ENCODE measurements around the gene C22orf15. TPM values are rescaled to one million over a fixed set of nuclear protein-coding genes. Genes with fewer than 3 reads are reported as not detected.
"Not testable (repeated sequence)": the region's sequence is repeated elsewhere in the genome, so short reads cannot be mapped to it uniquely, and the experiment has no call there.

C22orf15 gene
- total RNA-seq, 1 experiment from 2014 or later = 2.7 TPM

DNA sequence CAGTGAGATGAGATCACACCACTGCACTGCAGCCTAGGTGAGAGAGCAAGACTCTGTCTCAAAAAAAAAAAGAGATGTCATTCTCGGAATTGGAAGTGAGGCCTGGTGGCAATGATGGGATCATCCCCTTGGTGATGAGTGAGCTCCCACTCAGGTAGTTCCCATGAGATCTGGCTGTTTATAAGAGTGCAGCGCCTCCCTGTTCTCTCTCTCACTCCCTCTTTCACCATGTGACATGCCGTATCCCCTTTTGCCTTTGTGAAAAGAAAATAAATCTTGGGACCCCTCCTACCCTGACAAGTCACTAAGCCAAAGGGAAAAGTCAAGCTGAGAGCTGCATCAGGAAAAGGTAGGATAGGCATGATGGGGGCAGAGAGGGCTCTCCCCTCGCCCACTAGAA, 40.6 kb upstream of the C22orf15 start (continued):
- TF ChIP-seq, protein P1, sequence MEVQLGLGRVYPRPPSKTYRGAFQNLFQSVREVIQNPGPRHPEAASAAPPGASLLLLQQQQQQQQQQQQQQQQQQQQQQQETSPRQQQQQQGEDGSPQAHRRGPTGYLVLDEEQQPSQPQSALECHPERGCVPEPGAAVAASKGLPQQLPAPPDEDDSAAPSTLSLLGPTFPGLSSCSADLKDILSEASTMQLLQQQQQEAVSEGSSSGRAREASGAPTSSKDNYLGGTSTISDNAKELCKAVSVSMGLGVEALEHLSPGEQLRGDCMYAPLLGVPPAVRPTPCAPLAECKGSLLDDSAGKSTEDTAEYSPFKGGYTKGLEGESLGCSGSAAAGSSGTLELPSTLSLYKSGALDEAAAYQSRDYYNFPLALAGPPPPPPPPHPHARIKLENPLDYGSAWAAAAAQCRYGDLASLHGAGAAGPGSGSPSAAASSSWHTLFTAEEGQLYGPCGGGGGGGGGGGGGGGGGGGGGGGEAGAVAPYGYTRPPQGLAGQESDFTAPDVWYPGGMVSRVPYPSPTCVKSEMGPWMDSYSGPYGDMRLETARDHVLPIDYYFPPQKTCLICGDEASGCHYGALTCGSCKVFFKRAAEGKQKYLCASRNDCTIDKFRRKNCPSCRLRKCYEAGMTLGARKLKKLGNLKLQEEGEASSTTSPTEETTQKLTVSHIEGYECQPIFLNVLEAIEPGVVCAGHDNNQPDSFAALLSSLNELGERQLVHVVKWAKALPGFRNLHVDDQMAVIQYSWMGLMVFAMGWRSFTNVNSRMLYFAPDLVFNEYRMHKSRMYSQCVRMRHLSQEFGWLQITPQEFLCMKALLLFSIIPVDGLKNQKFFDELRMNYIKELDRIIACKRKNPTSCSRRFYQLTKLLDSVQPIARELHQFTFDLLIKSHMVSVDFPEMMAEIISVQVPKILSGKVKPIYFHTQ (CRISPR knock-in tag; IDR thresholded peaks at IDR 0.05) = no peak
- TF ChIP-seq, protein P2, sequence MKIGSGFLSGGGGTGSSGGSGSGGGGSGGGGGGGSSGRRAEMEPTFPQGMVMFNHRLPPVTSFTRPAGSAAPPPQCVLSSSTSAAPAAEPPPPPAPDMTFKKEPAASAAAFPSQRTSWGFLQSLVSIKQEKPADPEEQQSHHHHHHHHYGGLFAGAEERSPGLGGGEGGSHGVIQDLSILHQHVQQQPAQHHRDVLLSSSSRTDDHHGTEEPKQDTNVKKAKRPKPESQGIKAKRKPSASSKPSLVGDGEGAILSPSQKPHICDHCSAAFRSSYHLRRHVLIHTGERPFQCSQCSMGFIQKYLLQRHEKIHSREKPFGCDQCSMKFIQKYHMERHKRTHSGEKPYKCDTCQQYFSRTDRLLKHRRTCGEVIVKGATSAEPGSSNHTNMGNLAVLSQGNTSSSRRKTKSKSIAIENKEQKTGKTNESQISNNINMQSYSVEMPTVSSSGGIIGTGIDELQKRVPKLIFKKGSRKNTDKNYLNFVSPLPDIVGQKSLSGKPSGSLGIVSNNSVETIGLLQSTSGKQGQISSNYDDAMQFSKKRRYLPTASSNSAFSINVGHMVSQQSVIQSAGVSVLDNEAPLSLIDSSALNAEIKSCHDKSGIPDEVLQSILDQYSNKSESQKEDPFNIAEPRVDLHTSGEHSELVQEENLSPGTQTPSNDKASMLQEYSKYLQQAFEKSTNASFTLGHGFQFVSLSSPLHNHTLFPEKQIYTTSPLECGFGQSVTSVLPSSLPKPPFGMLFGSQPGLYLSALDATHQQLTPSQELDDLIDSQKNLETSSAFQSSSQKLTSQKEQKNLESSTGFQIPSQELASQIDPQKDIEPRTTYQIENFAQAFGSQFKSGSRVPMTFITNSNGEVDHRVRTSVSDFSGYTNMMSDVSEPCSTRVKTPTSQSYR (CRISPR knock-in tag; IDR thresholded peaks at IDR 0.05) = no peak
- no peak for TF ChIP-seq NFE2L1 (CRISPR knock-in tag; IDR thresholded peaks at IDR 0.05)

DNA sequence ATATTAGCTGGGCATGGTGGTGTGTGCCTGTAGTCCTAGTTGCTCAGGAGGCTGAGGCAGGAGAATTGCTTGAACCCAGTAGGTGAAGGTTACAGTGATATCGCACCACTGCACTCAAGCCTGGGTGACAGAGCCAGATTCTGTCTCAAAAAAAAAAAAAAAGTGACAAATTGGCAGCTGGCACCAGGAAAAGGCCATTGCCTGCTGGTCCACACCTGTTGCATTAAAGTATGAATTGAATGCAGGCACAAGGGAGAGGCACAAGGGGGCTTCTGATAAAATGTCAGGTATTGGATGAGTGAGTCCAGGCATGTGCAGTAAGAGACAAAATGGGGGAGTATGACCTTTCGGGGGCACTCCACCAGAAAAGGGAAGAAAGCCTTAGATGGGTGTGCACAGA, 40.1 kb upstream of the C22orf15 start:
- Mint-ChIP-seq H3K27me3 (ENCODE audit: low read depth) (0 out of 2 replicates have a peak, but pooled peaks cover under 1% of the 10 kb centered on the region), H3K9me3 (no peaks in the 10 kb centered on the region), H3K4me1 (no peaks in the 10 kb centered on the region), H3K4me3 (no peak overlapping the region), H3K36me3 (no peaks in the 10 kb centered on the region), H3K27ac (no peak overlapping the region)
- ChIA-PET POLR2A (no interaction called here), CTCF (no interaction called here)
- DNase-seq (ENCODE audit: low spot score) (no peak), ATAC-seq (no peak)
- TF ChIP-seq JAZF1 (CRISPR knock-in tag; IDR thresholded peaks at IDR 0.05) = no peak

DNA sequence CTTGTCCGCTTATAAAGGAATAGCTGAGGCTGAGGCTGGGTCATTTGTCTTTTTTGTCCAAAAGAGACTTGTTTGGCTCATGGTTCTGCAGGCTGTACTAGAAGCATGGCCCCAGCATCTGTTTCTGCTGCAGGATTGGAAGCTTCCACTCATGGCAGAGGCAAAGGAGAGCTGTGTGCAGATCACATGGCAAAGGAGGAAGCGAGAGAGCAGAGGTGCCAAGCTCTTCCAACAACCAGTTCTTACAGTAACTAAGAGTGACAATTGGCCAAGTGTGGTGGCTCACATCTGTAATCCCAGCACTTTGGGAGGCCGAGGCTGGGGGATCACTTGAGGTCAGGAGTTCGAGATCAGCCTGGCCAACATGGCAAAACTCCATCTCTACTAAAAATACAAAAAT, 34.7 kb upstream of the C22orf15 start:
- ATAC-seq; H3K36me3 Mint-ChIP-seq; CTCF ChIA-PET; H3K4me3 Mint-ChIP-seq; H3K9me3 Mint-ChIP-seq; H3K27me3 Mint-ChIP-seq (ENCODE audit: low read depth); POLR2A ChIA-PET; H3K4me1 Mint-ChIP-seq; DNase-seq (ENCODE audit: low spot score); H3K27ac Mint-ChIP-seq: not testable (repeated sequence)

DNA sequence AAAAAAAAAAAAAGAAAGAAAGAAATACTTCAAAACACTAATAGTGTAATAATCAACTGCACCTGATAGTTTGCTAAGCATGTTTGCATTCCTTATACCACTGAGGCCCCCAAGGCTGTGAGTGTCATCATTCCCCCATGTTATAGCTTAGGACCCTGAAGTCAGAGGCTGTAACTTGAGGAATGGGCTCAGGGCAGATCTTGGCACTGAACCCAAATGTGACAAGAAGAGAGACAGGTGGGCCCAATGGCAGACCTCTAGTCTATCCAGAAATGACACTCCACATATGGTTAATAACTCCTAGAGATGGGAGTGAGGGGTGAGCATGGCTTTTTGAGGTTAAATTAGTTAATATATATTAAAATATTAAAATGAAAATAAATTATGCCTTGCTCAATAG, 25.1 kb upstream of the C22orf15 start:
- TF ChIP-seq, protein P3, sequence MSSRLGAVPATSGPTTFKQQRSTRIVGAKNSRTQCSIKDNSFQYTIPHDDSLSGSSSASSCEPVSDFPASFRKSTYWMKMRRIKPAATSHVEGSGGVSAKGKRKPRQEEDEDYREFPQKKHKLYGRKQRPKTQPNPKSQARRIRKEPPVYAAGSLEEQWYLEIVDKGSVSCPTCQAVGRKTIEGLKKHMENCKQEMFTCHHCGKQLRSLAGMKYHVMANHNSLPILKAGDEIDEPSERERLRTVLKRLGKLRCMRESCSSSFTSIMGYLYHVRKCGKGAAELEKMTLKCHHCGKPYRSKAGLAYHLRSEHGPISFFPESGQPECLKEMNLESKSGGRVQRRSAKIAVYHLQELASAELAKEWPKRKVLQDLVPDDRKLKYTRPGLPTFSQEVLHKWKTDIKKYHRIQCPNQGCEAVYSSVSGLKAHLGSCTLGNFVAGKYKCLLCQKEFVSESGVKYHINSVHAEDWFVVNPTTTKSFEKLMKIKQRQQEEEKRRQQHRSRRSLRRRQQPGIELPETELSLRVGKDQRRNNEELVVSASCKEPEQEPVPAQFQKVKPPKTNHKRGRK (CRISPR knock-in tag; IDR thresholded peaks at IDR 0.05; ENCODE audit: borderline replicate concordance) = no peak
- TF ChIP-seq, protein P4, sequence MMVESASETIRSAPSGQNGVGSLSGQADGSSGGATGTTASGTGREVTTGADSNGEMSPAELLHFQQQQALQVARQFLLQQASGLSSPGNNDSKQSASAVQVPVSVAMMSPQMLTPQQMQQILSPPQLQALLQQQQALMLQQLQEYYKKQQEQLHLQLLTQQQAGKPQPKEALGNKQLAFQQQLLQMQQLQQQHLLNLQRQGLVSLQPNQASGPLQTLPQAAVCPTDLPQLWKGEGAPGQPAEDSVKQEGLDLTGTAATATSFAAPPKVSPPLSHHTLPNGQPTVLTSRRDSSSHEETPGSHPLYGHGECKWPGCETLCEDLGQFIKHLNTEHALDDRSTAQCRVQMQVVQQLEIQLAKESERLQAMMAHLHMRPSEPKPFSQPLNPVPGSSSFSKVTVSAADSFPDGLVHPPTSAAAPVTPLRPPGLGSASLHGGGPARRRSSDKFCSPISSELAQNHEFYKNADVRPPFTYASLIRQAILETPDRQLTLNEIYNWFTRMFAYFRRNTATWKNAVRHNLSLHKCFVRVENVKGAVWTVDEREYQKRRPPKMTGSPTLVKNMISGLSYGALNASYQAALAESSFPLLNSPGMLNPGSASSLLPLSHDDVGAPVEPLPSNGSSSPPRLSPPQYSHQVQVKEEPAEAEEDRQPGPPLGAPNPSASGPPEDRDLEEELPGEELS (CRISPR knock-in tag; IDR thresholded peaks at IDR 0.05) = no peak
- no peak for TF ChIP-seq NR2C2 (CRISPR knock-in tag; IDR thresholded peaks at IDR 0.05)
- TF ChIP-seq, protein P5, sequence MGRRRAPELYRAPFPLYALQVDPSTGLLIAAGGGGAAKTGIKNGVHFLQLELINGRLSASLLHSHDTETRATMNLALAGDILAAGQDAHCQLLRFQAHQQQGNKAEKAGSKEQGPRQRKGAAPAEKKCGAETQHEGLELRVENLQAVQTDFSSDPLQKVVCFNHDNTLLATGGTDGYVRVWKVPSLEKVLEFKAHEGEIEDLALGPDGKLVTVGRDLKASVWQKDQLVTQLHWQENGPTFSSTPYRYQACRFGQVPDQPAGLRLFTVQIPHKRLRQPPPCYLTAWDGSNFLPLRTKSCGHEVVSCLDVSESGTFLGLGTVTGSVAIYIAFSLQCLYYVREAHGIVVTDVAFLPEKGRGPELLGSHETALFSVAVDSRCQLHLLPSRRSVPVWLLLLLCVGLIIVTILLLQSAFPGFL (CRISPR knock-in tag; IDR thresholded peaks at IDR 0.05; ENCODE audit: borderline replicate concordance) = no peak
- no peak for TF ChIP-seq ZNF232 (CRISPR knock-in tag; IDR thresholded peaks at IDR 0.05)
- TF ChIP-seq, protein P6, sequence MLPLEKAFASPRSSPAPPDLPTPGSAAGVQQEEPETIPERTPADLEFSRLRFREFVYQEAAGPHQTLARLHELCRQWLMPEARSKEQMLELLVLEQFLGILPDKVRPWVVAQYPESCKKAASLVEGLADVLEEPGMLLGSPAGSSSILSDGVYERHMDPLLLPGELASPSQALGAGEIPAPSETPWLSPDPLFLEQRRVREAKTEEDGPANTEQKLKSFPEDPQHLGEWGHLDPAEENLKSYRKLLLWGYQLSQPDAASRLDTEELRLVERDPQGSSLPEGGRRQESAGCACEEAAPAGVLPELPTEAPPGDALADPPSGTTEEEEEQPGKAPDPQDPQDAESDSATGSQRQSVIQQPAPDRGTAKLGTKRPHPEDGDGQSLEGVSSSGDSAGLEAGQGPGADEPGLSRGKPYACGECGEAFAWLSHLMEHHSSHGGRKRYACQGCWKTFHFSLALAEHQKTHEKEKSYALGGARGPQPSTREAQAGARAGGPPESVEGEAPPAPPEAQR (CRISPR knock-in tag; IDR thresholded peaks at IDR 0.05) = no peak
- no peak for TF ChIP-seq NFE2L1 (CRISPR knock-in tag; IDR thresholded peaks at IDR 0.05)
- TF ChIP-seq, protein P7, sequence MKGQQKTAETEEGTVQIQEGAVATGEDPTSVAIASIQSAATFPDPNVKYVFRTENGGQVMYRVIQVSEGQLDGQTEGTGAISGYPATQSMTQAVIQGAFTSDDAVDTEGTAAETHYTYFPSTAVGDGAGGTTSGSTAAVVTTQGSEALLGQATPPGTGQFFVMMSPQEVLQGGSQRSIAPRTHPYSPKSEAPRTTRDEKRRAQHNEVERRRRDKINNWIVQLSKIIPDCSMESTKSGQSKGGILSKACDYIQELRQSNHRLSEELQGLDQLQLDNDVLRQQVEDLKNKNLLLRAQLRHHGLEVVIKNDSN (CRISPR knock-in tag; IDR thresholded peaks at IDR 0.05) = no peak
- TF ChIP-seq ZNF671 (CRISPR knock-in tag; IDR thresholded peaks at IDR 0.05) = no peak
- no peak for TF ChIP-seq ZNF423 (CRISPR knock-in tag; IDR thresholded peaks at IDR 0.05)
- no peak for TF ChIP-seq GTF2I (CRISPR knock-in tag; conservative IDR thresholded peaks at IDR 0.05)
- Mint-ChIP-seq H3K4me3 (no peak overlapping the region), H3K27me3 (ENCODE audit: low read depth) (no peaks in the 10 kb centered on the region), H3K9me3 (no peaks in the 10 kb centered on the region), H3K27ac (no peak overlapping the region), H3K4me1 (peaks cover 6% of the 10 kb centered on the region), H3K36me3 (no peaks in the 10 kb centered on the region)
- DNase-seq (ENCODE audit: low spot score) = no peak
- no peak for ATAC-seq
- CTCF ChIA-PET = interaction anchor here (0.8 to 1.6 kb wide), 4 partner anchors 29 to 112 kb away, joined by 3 to 9 read pairs (median 6); no protein-coding TSS in a partner anchor
- POLR2A ChIA-PET = interaction anchor here (0.7 kb wide), 1 partner anchor 121 kb away, joined by 4 read pairs; no protein-coding TSS in a partner anchor
